Measurements from ENCODE around the gene SRGAP1. TPM values are rescaled to one million over a fixed set of nuclear protein-coding genes. Genes with fewer than 3 reads are reported as not detected.

Gene SRGAP1
- total RNA-seq, 1 donor = 25.8 TPM

GRCh38 chr12:63808631-63809030, 35.9 kb upstream of the SRGAP1 start:
- no peak for DNase-seq (ENCODE audit: low read depth)
- no peak for TF ChIP-seq CTCF (IDR thresholded peaks at IDR 0.05; ENCODE audit: insufficient read depth, low read length)
- H3K4me3 ChIP-seq (ENCODE audit: low read depth, low read length) = no peak overlapping the region

GRCh38 chr12:63809566-63809965, 34.9 kb upstream of the SRGAP1 start:
- no peak for TF ChIP-seq CTCF (IDR thresholded peaks at IDR 0.05; ENCODE audit: insufficient read depth, low read length)
- no peak for DNase-seq (ENCODE audit: low read depth)
- H3K4me3 ChIP-seq (ENCODE audit: low read depth, low read length) = no peak overlapping the region

GRCh38 chr12:63811334-63811733, 33.2 kb upstream of the SRGAP1 start:
- H3K4me3 ChIP-seq (ENCODE audit: low read depth, low read length) = no peak overlapping the region
- DNase-seq (ENCODE audit: low read depth) = no peak
- TF ChIP-seq CTCF (IDR thresholded peaks at IDR 0.05; ENCODE audit: insufficient read depth, low read length) = no peak

GRCh38 chr12:63811755-63812154, 32.7 kb upstream of the SRGAP1 start:
- DNase-seq (ENCODE audit: low read depth) = no peak
- no peak overlapping the region for H3K4me3 ChIP-seq (ENCODE audit: low read depth, low read length)
- TF ChIP-seq CTCF (IDR thresholded peaks at IDR 0.05; ENCODE audit: insufficient read depth, low read length) = no peak

GRCh38 chr12:63814146-63814772, 30.2 kb upstream of the SRGAP1 start:
- no peak for DNase-seq (ENCODE audit: low read depth)
- no peak for TF ChIP-seq CTCF (IDR thresholded peaks at IDR 0.05; ENCODE audit: insufficient read depth, low read length)
- H3K4me3 ChIP-seq (ENCODE audit: low read depth, low read length) = no peak overlapping the region

GRCh38 chr12:63815482-63815852, 29.0 kb upstream of the SRGAP1 start:
- TF ChIP-seq CTCF (IDR thresholded peaks at IDR 0.05; ENCODE audit: insufficient read depth, low read length) = no peak
- H3K4me3 ChIP-seq (ENCODE audit: low read depth, low read length) = no peak overlapping the region
- DNase-seq (ENCODE audit: low read depth) = no peak

GRCh38 chr12:63816031-63816430, 28.5 kb upstream of the SRGAP1 start:
- DNase-seq (ENCODE audit: low read depth) = no peak
- H3K4me3 ChIP-seq (ENCODE audit: low read depth, low read length) = no peak overlapping the region
- TF ChIP-seq CTCF (IDR thresholded peaks at IDR 0.05; ENCODE audit: insufficient read depth, low read length) = no peak
